H1 (cell line): ENCODE measurements around the gene NDUFA12. TPM values are rescaled to one million over a fixed set of nuclear protein-coding genes. Genes with fewer than 3 reads are reported as not detected.

ENCODE experiments used
- CTCF ChIA-PET: fragments of 300-600 bp; sonication (Branson Sonifier 250); formaldehyde crosslinking; loops from one replicate; lab custom pipeline; 2021; ENCODE audit not compliant: partially characterized antibody; lab: Charles Lee
- POLR2A ChIA-PET: fragments of 300-600 bp; sonication (Branson Sonifier 250); formaldehyde crosslinking; loops from one replicate; lab custom pipeline; 2021; ENCODE audit warnings: inconsistent platforms; ENCODE audit not compliant: partially characterized antibody; lab: Charles Lee
- DNase-seq, 2 experiments: peaks; one replicate each; pipeline versions ENCODE4 v3.0.0 to v3.0.0-alpha.2; 2010 to 2022; ENCODE audit warnings: low spot score in 2 of 2, low read depth in 1 of 2, mixed read lengths in 1 of 2
- FAIRE-seq: peaks from 2 replicates; lab custom pipeline; 2011; peaks lifted over from hg19 to GRCh38; lab: Jason Lieb, UNC
- H2AFZ ChIP-seq: 2 replicates; pipeline ENCODE4 v1.8.1; 2012; ENCODE audit warnings: low read length, inconsistent platforms
- H2AK5ac ChIP-seq: 2 replicates; pipeline ENCODE4 v1.6.1; 2013; ENCODE audit warnings: low read depth, low read length
- H2BK120ac ChIP-seq: replicated peaks from 2 replicates; pipeline ENCODE3; 2013; ENCODE audit warnings: low read depth, low read length, inconsistent platforms
- H2BK12ac ChIP-seq: 2 replicates; pipeline ENCODE4 v1.6.1; 2013; ENCODE audit warnings: low read depth, low read length
- H2BK15ac ChIP-seq: 2 replicates; pipeline ENCODE4 v1.6.1; 2013; ENCODE audit warnings: low read length
- H2BK20ac ChIP-seq: 2 replicates; pipeline ENCODE4 v1.6.1; 2013; ENCODE audit warnings: low read length
- H2BK5ac ChIP-seq: 2 replicates; pipeline ENCODE4 v1.6.1; 2013; ENCODE audit warnings: low read depth, low read length
- H3K14ac ChIP-seq: 2 replicates; pipeline ENCODE4 v1.6.1; 2013; ENCODE audit warnings: inconsistent platforms; ENCODE audit not compliant: insufficient read length
- H3K18ac ChIP-seq: 2 replicates; pipeline ENCODE4 v1.6.1; 2013; ENCODE audit warnings: low read length; ENCODE audit errors: extremely low read depth
- H3K23ac ChIP-seq: 2 replicates; pipeline ENCODE4 v1.6.1; 2013; ENCODE audit warnings: inconsistent platforms; ENCODE audit not compliant: insufficient read length
- H3K23me2 ChIP-seq: 2 replicates; pipeline ENCODE4 v1.6.1; 2013; ENCODE audit warnings: low read depth, low read length
- H3K27ac ChIP-seq: 2 replicates; pipeline ENCODE4 v1.6.1; 2011; ENCODE audit warnings: low read depth, low read length, inconsistent platforms
- H3K27me3 ChIP-seq, 4 experiments: replicated peaks in 1 of 4; 1 replicate in 1 of 4; 2 replicates in 3 of 4; pipeline versions ENCODE4 v1.6.1 to v1.8.1; 2011 to 2013; ENCODE audit warnings: low read length in 3 of 4, mild to moderate bottlenecking in 3 of 4, inconsistent platforms in 2 of 4, mixed read lengths in 2 of 4, moderate library complexity in 1 of 4; ENCODE audit not compliant: control insufficient read depth in 3 of 4, insufficient read depth in 3 of 4; ENCODE audit errors: extremely low read depth in 1 of 4
- H3K36me3 ChIP-seq, 4 experiments: 2 replicates each; pipeline versions ENCODE4 v1.6.1 to v1.8.1; 2011 to 2013; ENCODE audit warnings: mild to moderate bottlenecking in 4 of 4, low read length in 3 of 4, moderate library complexity in 2 of 4, control low read depth in 1 of 4, inconsistent platforms in 1 of 4; ENCODE audit not compliant: insufficient read depth in 4 of 4, control insufficient read depth in 2 of 4
- H3K4ac ChIP-seq: replicated peaks from 2 replicates; pipeline ENCODE3; 2013; ENCODE audit warnings: low read length, low read depth, mixed read lengths, inconsistent platforms; ENCODE audit not compliant: insufficient read length
- H3K4me1 ChIP-seq, 4 experiments: replicated peaks in 1 of 4; 1 replicate in 1 of 4; 2 replicates in 3 of 4; pipeline versions ENCODE4 v1.6.1 to v1.8.1; 2011 to 2013; ENCODE audit warnings: low read length in 3 of 4, inconsistent platforms in 2 of 4, mixed read lengths in 1 of 4; ENCODE audit not compliant: insufficient read depth in 4 of 4, control insufficient read depth in 3 of 4
- H3K4me2 ChIP-seq, 2 experiments: 2 replicates each; pipeline versions ENCODE4 v1.6.1 to v1.8.1; 2011 to 2013; ENCODE audit warnings: low read depth in 2 of 2, low read length in 2 of 2, control low read depth in 1 of 2, inconsistent platforms in 1 of 2, mild to moderate bottlenecking in 1 of 2; ENCODE audit not compliant: insufficient read depth in 1 of 2
- H3K4me3 ChIP-seq, 4 experiments: fragments of 200-600, 300-600 bp in 1 of 4; sonication (generic), shearing (Covaris generic), sonication (Bioruptor Twin) in 1 of 4; 2 replicates each; pipeline versions ENCODE4 v1.5.1 to v1.8.1; 2011 to 2016; ENCODE audit warnings: low read length in 4 of 4, low read depth in 3 of 4, control low read depth in 2 of 4, inconsistent platforms in 2 of 4, mild to moderate bottlenecking in 2 of 4, mixed read lengths in 1 of 4, moderate library complexity in 1 of 4; ENCODE audit not compliant: insufficient read depth in 2 of 4; ENCODE audit errors: extremely low read depth in 1 of 4
- H3K56ac ChIP-seq: replicated peaks from 2 replicates; pipeline ENCODE3; 2013; ENCODE audit warnings: low read depth, mild to moderate bottlenecking, mixed read lengths, low read length, inconsistent platforms; ENCODE audit not compliant: insufficient read length
- H3K79me1 ChIP-seq: 2 replicates; pipeline ENCODE4 v1.6.1; 2013; ENCODE audit warnings: low read depth, low read length, control low read depth
- H3K79me2 ChIP-seq, 2 experiments: 2 replicates each; pipeline versions ENCODE4 v1.6.1 to v1.8.1; 2012 to 2013; ENCODE audit warnings: low read length in 2 of 2, mild to moderate bottlenecking in 2 of 2, inconsistent platforms in 1 of 2; ENCODE audit not compliant: insufficient read depth in 2 of 2, control insufficient read depth in 1 of 2
- H3K9ac ChIP-seq, 4 experiments: replicated peaks in 1 of 4; 1 replicate in 1 of 4; 2 replicates in 3 of 4; pipeline versions ENCODE4 v1.6.1 to v1.8.1; 2011 to 2013; ENCODE audit warnings: low read depth in 3 of 4, low read length in 3 of 4, control low read depth in 2 of 4, mild to moderate bottlenecking in 2 of 4, moderate library complexity in 2 of 4, inconsistent platforms in 1 of 4; ENCODE audit errors: extremely low read depth in 1 of 4
- H3K9me3 ChIP-seq, 2 experiments: 2 replicates each; pipeline versions ENCODE4 v1.6.1 to v1.8.1; 2012 to 2013; ENCODE audit warnings: mild to moderate bottlenecking in 2 of 2, moderate library complexity in 2 of 2, control low read depth in 1 of 2, inconsistent platforms in 1 of 2, low read depth in 1 of 2, low read length in 1 of 2, mixed read lengths in 1 of 2; ENCODE audit not compliant: insufficient read depth in 2 of 2
- H4K20me1 ChIP-seq, 2 experiments: replicated peaks in 1 of 2; 2 replicates each; pipeline versions ENCODE3 to v1.8.1; 2011 to 2013; ENCODE audit warnings: inconsistent platforms in 2 of 2, low read length in 2 of 2, mild to moderate bottlenecking in 1 of 2; ENCODE audit not compliant: insufficient read depth in 2 of 2, control insufficient read depth in 1 of 2
- H4K5ac ChIP-seq: 2 replicates; pipeline ENCODE4 v1.6.1; 2013; ENCODE audit warnings: low read length, low read depth, mixed read lengths, inconsistent platforms; ENCODE audit not compliant: insufficient read length
- H4K8ac ChIP-seq: 2 replicates; pipeline ENCODE4 v1.8.0; 2013; ENCODE audit warnings: mild to moderate bottlenecking, moderate library complexity, low read length, inconsistent platforms; ENCODE audit not compliant: insufficient read depth; ENCODE audit errors: extremely low read depth
- H4K91ac ChIP-seq: replicated peaks from 2 replicates; pipeline ENCODE3; 2013; ENCODE audit warnings: low read length, mixed read lengths, inconsistent platforms; ENCODE audit not compliant: insufficient read length
- SP4 ChIP-seq: IDR thresholded peaks from 2 replicates; pipeline ENCODE4 v1.6.1; 2012; ENCODE audit warnings: low read length, inconsistent platforms
- WGBS, 2 experiments: shearing (Covaris generic) in 1 of 2; methylation state at CpG; one replicate each; pipeline versions ENCODE4 v1.1.6 to v1.1.7; 2013 to 2015; ENCODE audit warnings: low lambda C conversion rate in 2 of 2, mixed read lengths in 2 of 2, inconsistent platforms in 1 of 2, low coverage in 1 of 2, missing lambda C conversion rate in 1 of 2; ENCODE audit not compliant: insufficient replicate concordance in 2 of 2, insufficient coverage in 1 of 2, insufficient read length in 1 of 2; ENCODE audit errors: extremely low coverage in 1 of 2, missing lambda C conversion rate in 1 of 2; 5-methylcytosine and 5-hydroxymethylcytosine counted together
- polyA plus RNA-seq, 7 experiments: library from polyadenylated mRNA; depleted of rRNA in 3 of 7; stranded (reverse) in 5 of 7; unstranded in 2 of 7; fragments of >200 nt in 5 of 7; fragments of 200-250 nt in 2 of 7; gene quantifications; 1 replicate in 5 of 7; 2 replicates in 1 of 7; 4 replicates in 1 of 7; pipeline versions ENCODE4 v1.2.1 to v1.2.3, GENCODE V29; 2011 to 2013; ENCODE audit warnings: missing spikeins in 2 of 7, mixed read lengths in 2 of 7
- total RNA-seq: library from RNA; stranded (reverse); fragmentation: NEBNext Ultra II Directional; extraction: Animal tissue kit (Norgen Biotek cat#: 25700); gene quantifications from 2 replicates; pipeline ENCODE4 v1.2.1, GENCODE V29; 2021

The NDUFA12 gene
- total and polyA plus RNA-seq, 2 of the 8 experiments (the other 6 are each of a cell fraction or from before 2014, with no cell fraction given): 98.1 to 157 TPM

GRCh38 chr12:94990222-94990621, 13.3 kb downstream of the NDUFA12 start:
- Histone ChIP-seq H3K4me2 (no peak overlapping the region), H3K14ac (no peak overlapping the region), H3K4me1 (no peaks in the 10 kb centered on the region), H2BK12ac (no peak overlapping the region), H2AK5ac (no peak overlapping the region), H3K18ac (no peak overlapping the region), H3K79me1 (no peaks in the 10 kb centered on the region; the same call in 1 of the 2 replicates), H3K9me3 (no peaks in the 10 kb centered on the region), H2AFZ (no peak overlapping the region), H3K27ac (no peak overlapping the region), H4K5ac (no peak overlapping the region), H3K27me3 (no peaks in the 10 kb centered on the region), H3K79me2 (no peaks in the 10 kb centered on the region), H4K8ac (no peak overlapping the region), H2BK5ac (no peak overlapping the region), H3K23me2 (no peaks in the 10 kb centered on the region), H3K4me3 (no peak overlapping the region), H4K20me1 (no peaks in the 10 kb centered on the region), H3K4ac (no peak overlapping the region), H2BK20ac (no peak overlapping the region), H3K9ac (no peak overlapping the region), H2BK15ac (no peak overlapping the region), H3K23ac (no peak overlapping the region), H3K56ac (no peak overlapping the region), H3K36me3 (peaks cover 0 to 8% (median 3%) of the 10 kb centered on the region in 4 experiments; a peak in 5 of 8 replicates), H2BK120ac (no peak overlapping the region), H4K91ac (no peak overlapping the region)
- ChIA-PET CTCF (interaction anchor here (1.2 to 2.1 kb wide), 4 partner anchors 9 to 51 kb away, joined by 3 to 7 read pairs (median 4); no protein-coding TSS in a partner anchor), POLR2A (interaction anchor here (1.1 to 2.2 kb wide), 4 partner anchors 9 to 83 kb away, joined by 3 to 17 read pairs (median 4); partner anchors contain the start of genes NDUFA12 and NR2C1)
- FAIRE-seq (no peak), DNase-seq (no peak)
- no peak for TF ChIP-seq SP4
- WGBS, 2 experiments: 86% methylated on average over 3 of the region's 3 CpGs; no CpG with 5 or more reads in 1 of the 2 experiments
